ENCODE results near the gene SUPV3L1.
"Not testable (repeated sequence)": the region's sequence is repeated elsewhere in the genome, so short reads cannot be mapped to it uniquely, and the experiment has no call there.

Gene SUPV3L1

DNA sequence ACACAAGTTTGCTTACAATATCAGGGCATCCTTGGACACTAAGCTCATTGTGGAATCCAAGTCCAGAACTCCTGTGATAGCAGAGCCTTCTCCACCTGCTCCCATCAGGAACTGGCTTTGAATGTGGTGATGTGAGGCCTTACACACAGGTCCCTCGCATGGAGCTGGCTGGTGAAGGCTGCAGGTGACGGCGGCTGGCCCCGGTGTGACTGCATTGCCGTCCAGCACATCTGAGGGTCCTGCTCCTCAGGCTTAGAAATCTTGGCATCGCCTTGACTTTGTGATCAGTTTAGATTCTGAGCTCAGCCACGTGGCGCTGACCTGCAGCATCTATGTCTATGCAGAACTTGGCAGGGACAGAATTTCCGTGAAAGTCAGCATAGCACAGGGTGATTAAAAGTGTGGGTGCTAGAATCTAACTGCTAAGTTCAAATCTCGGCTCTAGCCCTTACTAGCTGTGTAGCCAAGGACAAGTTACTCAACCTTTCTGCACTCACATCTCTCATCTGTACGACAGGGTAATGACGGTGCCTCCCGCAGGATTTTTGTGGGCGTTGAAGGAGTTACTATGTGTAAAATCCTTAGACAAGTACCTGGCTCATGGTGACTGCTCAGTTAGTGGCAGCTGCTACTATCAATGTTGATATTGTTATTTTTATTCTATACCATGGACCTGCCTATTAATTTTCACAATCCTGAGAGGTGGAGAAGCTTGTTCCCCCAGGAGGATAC, 66.7 kb downstream of the SUPV3L1 start:
- Histone ChIP-seq H3K4me3 (no peak overlapping the region), H3K27ac (no peak overlapping the region)
- TF ChIP-seq, protein P1, sequence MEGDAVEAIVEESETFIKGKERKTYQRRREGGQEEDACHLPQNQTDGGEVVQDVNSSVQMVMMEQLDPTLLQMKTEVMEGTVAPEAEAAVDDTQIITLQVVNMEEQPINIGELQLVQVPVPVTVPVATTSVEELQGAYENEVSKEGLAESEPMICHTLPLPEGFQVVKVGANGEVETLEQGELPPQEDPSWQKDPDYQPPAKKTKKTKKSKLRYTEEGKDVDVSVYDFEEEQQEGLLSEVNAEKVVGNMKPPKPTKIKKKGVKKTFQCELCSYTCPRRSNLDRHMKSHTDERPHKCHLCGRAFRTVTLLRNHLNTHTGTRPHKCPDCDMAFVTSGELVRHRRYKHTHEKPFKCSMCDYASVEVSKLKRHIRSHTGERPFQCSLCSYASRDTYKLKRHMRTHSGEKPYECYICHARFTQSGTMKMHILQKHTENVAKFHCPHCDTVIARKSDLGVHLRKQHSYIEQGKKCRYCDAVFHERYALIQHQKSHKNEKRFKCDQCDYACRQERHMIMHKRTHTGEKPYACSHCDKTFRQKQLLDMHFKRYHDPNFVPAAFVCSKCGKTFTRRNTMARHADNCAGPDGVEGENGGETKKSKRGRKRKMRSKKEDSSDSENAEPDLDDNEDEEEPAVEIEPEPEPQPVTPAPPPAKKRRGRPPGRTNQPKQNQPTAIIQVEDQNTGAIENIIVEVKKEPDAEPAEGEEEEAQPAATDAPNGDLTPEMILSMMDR (IDR thresholded peaks at IDR 0.05): no peak
- no peak for DNase-seq (ENCODE audit: low spot score)

DNA sequence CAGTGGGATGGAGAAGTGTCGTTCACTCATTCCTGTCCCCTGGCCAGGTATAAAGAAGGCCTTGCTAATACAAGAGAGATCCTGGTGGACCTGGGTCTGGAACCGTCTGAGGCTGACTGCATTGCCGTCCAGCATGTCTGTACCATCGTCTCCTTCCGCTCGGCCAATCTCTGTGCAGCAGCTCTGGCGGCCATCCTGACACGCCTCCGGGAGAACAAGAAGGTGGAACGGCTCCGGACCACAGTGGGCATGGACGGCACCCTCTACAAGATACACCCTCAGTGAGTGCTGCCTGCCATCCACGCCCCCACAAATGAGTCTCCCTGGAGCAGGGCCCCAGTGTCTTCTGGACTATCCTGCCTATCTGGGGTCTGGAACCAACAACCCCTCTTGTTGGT, 67.3 kb downstream of the SUPV3L1 start:
- TF ChIP-seq, protein P1 (IDR thresholded peaks at IDR 0.05): no peak
- DNase-seq (ENCODE audit: low spot score): no peak
- Histone ChIP-seq H3K27ac (no peak overlapping the region), H3K4me3 (no peak overlapping the region)

DNA sequence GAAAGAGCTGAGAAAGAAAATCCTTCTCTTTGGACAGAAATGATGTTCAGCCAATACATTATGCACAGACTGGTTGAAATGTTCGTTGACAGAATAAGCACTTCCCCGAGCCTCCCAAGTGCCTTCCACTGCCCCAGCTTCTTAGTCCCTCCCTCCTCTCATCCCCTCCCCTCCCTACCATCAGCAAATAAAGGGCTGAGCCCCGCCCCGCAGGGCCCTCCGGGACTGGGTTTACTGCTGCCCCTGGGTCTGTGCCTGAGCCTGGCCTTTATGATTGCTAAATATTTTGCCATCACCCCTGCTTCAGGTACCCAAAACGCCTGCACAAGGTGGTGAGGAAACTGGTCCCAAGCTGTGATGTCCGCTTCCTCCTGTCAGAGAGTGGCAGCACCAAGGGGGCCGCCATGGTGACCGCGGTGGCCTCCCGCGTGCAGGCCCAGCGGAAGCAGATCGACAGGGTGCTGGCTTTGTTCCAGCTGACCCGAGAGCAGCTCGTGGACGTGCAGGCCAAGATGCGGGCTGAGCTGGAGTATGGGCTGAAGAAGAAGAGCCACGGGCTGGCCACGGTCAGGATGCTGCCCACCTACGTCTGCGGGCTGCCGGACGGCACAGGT, 68.2 kb downstream of the SUPV3L1 start:
- no peak overlapping the region for H3K4me3 ChIP-seq
- DNase-seq (ENCODE audit: low spot score): peak; percentile 47
- H3K27ac ChIP-seq: no peak overlapping the region
- TF ChIP-seq, protein P1 (IDR thresholded peaks at IDR 0.05): no peak

DNA sequence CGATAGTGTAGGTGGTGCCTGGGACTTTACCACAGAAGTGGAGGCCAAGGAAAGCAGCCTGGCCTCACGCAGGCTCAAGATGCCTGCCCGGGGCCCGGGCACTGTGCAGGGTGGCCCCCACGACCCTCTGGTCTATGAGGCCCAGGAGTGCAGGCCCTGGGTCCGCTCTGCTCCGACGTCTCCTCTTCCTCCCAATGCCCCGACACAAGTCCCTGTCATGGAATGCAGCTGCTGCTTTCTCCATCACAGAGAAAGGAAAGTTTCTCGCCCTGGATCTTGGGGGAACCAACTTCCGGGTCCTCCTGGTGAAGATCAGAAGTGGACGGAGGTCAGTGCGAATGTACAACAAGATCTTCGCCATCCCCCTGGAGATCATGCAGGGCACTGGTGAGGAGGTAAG, 70.0 kb downstream of the SUPV3L1 start:
- no peak overlapping the region for H3K4me3 ChIP-seq
- TF ChIP-seq, protein P1 (IDR thresholded peaks at IDR 0.05): no peak
- no peak for DNase-seq (ENCODE audit: low spot score)

DNA sequence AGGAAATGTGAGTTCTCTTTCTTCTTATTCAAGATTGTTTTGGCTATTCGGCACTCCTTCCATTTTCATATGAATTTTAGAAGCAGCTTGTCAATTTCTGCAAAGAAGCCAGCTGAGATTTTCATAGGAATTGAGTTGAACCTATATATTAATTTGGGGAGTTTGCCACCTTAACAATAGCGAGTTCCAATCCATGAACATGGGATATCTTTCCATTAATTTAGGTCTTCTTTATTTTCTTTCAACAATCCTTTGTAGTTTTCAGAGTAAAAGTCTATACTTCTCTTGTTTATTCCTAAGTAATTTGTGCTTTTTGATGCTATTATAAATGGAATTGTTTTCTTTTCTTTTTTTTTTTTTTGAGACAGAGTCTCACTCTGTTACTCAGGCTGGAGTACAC, 71.4 kb downstream of the SUPV3L1 start:
- H3K27ac ChIP-seq; DNase-seq (ENCODE audit: low spot score); H3K4me3 ChIP-seq: not testable (repeated sequence)

More for the DNA sequence above, 70.0 kb downstream of the SUPV3L1 start:
- H3K27ac ChIP-seq: no peak overlapping the region

DNA sequence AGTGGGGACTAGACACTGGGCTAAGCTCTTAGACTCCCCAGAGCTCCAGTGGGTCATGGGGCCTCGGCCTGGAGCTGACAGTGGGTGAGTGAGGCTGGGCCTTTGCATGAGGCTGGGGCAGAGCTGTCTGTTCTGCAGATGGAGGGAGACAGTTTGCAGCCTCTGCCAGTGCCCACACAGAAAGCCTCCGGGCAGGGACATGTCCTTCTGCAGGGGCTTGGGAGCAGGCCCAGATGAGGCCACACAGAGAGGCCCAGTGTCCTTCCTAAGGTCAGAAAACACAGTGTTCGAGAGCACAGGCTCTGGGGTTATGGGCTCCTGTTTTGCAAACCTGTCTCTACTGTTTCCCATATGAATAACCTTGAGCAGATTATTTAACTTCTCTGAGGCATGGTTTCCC, 73.1 kb downstream of the SUPV3L1 start:
- TF ChIP-seq, protein P1 (IDR thresholded peaks at IDR 0.05): no peak
- DNase-seq (ENCODE audit: low spot score): no peak
- Histone ChIP-seq H3K27ac (no peak overlapping the region), H3K4me3 (no peak overlapping the region)

DNA sequence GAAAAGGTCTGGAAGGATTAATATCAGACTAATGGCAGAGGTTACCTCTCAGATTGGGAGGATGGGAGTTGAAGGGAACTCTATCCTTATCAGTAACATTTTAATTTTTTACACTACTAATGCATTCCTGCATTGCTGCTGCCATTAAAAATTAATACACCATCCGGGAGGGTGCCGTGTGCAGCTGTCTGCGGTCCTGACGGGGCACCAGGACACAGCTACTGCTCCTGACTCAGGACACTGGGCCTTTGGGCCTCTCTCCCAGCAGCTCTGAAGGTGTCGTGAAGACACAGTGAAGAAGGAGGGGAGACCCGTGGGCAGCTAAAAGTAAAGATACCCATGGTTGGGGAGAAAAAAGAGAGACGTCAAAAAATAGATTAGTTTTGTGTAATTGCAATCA, 74.8 kb downstream of the SUPV3L1 start:
- H3K4me3 ChIP-seq: no peak overlapping the region
- TF ChIP-seq, protein P1 (IDR thresholded peaks at IDR 0.05): no peak
- no peak for DNase-seq (ENCODE audit: low spot score)

More for the DNA sequence above, 74.8 kb downstream of the SUPV3L1 start:
- no peak overlapping the region for H3K27ac ChIP-seq

All from coronary artery (tissue), 2 donors.